ENCODE data around the gene AJAP1.
"Not testable (repeated sequence)": the region's sequence is repeated elsewhere in the genome, so short reads cannot be mapped to it uniquely, and the experiment has no call there.

The AJAP1 gene

DNA sequence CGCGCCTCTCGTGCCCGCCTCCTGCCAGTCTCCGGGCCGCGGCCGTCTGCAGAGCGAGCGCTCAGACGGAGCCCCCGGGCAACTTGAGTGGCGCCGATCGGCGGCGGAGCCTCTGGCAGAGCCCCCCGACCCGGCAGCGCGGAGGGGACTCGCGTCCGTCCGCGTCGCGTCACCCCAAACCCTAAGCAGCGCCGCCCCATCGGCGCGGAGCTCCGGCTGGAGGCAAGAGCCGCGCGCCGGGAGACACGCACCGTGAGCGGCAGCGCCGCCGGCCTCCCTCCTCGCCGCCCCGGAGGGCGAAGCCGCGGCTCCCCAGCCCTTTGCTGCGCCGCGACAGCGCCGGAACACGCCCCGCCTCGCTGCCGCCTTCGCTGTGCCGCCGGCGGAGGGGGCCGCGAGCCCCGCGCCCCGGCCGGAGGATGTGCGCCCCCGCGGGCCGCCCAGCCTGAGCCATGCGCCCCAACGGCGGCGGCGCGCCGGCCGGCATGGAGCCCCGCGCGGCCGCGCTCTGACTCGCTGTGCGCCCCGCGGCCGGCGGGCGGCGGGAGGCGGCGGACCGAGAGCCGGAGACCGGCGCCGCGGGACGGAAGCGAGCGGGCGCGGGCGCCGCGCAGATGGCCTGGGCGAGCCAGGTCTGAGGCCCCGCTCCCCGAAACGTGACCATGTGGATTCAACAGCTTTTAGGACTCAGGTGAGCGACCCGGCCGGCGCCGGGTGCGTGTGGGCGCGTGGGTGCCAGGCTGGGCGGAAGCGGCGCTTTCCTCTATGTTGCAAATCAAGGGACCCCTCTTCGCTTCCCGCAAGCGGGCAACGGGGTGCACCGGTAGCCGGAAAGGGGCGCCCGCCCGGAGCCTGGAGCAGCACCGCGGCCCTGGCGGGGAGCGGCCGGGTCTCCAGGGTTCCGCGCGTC, 610 bp downstream of the AJAP1 start:
- in situ Hi-C loops (cut with HindIII; ENCODE audit: low pct_ligation_motif_present, low pct_unique_long_range_greater_than_20kb, low sequenced_read_pairs), result no loop called here
- peak; percentile 4 for DNase-seq

DNA sequence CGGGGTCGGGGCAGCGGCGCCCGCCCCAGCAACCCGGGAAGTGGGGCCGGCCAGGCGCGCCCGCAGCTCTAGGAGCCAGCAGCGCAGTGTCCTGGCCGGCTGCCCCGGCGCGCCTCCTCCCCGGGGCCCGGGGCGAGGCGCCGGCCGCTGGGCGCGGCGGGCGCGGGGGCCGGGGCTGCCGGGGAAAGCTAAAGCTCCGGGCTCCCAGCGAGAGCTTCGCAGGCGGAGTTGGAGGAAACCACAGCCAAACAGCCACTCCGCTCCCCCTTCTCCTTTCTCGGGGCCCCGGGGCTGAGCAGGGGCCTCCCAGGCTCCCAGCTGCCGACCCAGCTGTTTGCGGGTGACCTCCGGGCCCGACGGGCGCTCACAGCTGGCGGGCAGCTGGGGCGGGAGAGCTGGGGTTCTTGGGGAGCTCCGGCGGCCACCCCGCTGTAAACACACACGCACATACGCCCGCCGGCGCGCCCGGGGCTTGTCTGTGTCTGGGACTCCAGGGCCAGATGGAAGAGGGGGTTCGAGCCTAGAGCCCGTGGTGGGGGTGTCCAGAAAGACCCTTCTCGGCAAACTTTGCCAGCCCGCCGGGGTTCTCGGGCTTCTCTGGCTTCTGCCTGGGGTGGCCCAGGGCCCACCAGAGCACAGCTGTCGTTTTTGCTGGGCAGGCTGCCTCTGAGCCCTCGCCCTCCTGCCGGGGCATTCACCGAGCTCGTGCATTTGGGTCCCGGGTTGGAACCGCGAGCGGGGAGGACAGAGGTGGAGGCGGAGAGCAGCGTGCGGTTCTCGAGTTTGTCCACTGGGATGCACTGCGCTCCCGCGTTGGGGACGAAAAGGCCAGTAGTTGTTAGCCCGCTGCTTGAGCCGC, 1.5 kb downstream of the AJAP1 start:
- in situ Hi-C loops (cut with HindIII; ENCODE audit: low pct_ligation_motif_present, low pct_unique_long_range_greater_than_20kb, low sequenced_read_pairs), result no loop called here
- peak; percentile 48 for DNase-seq

DNA sequence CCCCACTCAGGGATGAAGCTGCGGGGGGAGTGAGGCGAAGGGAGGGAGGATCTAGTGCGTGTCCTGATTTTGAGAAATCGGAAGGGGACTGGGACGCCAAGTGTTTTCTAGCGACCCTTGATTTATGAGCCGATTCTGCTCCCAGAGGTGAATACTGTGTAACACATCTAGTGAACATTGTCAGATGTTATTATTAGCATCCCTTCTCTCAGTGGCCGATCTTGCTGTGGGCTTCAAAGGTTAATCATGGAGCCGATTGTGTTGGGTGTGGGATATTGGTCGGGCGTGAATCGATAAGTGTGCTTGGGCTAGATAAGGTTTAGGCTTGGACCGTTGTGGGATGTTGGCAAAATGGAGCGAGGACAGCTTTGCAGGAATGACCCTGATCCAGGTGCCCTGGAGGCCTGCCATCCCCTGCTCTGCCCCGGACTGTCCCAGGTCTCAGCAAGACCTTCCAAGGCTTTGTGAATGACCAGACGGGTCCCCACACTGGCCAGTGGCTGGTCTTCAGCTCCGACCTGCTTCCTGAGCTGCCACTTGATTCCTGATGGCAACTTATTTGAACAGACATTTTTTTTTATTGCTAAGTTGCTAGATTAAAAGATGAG, 2.2 kb downstream of the AJAP1 start:
- in situ Hi-C loops (cut with HindIII; ENCODE audit: low pct_ligation_motif_present, low pct_unique_long_range_greater_than_20kb, low sequenced_read_pairs), result no loop called here
- DNase-seq, result no peak

GRCh38 chr1:4657244-4657789, 2.9 kb downstream of the AJAP1 start:
- in situ Hi-C loops (cut with HindIII; ENCODE audit: low pct_ligation_motif_present, low pct_unique_long_range_greater_than_20kb, low sequenced_read_pairs), result no loop called here
- DNase-seq, result no peak

DNA sequence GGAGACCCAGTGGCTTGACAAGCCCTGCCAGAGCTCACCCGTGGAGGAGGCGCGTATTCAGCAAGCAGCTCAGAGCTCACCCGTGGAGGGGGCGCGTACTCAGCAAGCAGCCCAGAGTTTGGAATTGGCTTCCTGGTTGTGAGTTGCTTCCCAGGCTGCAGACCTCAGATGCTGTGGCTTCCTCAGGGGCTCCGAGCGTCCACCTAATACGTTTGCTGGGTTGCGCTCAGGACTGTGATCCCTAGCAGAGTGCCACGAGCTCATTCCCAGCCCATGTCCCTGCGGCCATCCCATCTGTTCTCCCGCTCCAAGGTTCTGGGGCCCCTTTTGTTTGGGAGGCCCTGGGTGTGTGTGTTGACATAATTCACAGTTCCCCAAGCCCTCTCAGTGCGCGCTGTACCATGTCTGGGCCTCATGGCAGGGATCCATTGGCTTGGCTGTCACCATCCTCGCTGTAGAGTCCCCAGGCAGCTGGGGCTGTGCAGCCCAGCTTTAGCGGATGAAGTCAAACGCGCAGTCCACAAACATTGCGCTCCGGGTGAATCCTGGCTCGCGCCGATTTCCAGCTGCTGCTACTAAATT, 3.6 kb downstream of the AJAP1 start:
- DNase-seq, result no peak
- in situ Hi-C loops (cut with HindIII; ENCODE audit: low pct_ligation_motif_present, low pct_unique_long_range_greater_than_20kb, low sequenced_read_pairs), result no loop called here

- DNase-seq, result no peak
- in situ Hi-C loops (cut with HindIII; ENCODE audit: low pct_ligation_motif_present, low pct_unique_long_range_greater_than_20kb, low sequenced_read_pairs), result no loop called here
These were observed 4.5 kb downstream of the AJAP1 start for GRCh38 chr1:4658643-4659628.

GRCh38 chr1:4660917-4661594, 6.6 kb downstream of the AJAP1 start:
- DNase-seq, result no peak
- in situ Hi-C loops (cut with HindIII; ENCODE audit: low pct_ligation_motif_present, low pct_unique_long_range_greater_than_20kb, low sequenced_read_pairs), result no loop called here

DNA sequence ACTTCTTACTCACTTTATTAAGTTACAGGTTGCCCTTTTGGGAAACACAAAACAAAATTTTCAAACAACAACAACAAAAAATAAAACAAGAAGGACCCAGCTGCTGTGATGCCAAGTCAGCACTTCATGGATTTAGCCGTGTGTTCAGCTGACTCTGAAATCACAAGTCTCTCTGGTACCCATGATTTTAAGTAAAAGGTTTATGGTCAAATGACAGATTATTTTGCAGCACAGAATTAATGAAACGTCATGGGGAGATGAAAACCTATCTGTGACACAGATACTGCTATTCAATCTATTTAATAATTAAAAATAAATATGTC, 7.1 kb downstream of the AJAP1 start:
- no peak for DNase-seq
- in situ Hi-C loops (cut with HindIII; ENCODE audit: low pct_ligation_motif_present, low pct_unique_long_range_greater_than_20kb, low sequenced_read_pairs), result no loop called here

- in situ Hi-C loops (cut with HindIII; ENCODE audit: low pct_ligation_motif_present, low pct_unique_long_range_greater_than_20kb, low sequenced_read_pairs), result no loop called here
- DNase-seq, result no peak
These were observed 7.8 kb downstream of the AJAP1 start for GRCh38 chr1:4662168-4662567.

DNA sequence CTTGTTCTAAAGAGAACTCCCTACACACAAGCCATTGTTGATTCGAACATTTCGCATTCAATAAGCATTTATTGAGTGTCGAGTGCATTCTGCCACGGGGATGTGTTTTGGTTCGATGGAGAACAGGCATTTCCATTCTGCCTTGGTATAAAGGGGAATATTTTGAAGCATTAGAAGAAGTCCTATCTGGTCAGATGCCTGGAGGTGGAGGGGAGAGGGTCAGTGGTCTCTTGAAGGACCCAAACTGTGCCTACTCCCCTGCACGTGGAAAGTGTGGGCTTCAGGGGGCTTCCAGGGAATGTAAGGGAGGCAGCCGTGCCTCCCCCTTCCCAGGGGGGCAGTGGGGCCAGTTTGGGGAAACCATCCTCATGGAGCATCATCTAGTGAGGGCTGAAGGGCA, 8.3 kb downstream of the AJAP1 start:
- in situ Hi-C loops (cut with HindIII; ENCODE audit: low pct_ligation_motif_present, low pct_unique_long_range_greater_than_20kb, low sequenced_read_pairs), result no loop called here
- DNase-seq, result no peak

GRCh38 chr1:4664095-4664494, 9.7 kb downstream of the AJAP1 start:
- no peak for DNase-seq
- in situ Hi-C loops (cut with HindIII; ENCODE audit: low pct_ligation_motif_present, low pct_unique_long_range_greater_than_20kb, low sequenced_read_pairs), result no loop called here

- in situ Hi-C loops (cut with HindIII; ENCODE audit: low pct_ligation_motif_present, low pct_unique_long_range_greater_than_20kb, low sequenced_read_pairs), result no loop called here
- no peak for DNase-seq
These were observed 10.2 kb downstream of the AJAP1 start for GRCh38 chr1:4664606-4665005.

GRCh38 chr1:4665456-4665855, 11.0 kb downstream of the AJAP1 start:
- no peak for DNase-seq
- in situ Hi-C loops (cut with HindIII; ENCODE audit: low pct_ligation_motif_present, low pct_unique_long_range_greater_than_20kb, low sequenced_read_pairs), result no loop called here

DNA sequence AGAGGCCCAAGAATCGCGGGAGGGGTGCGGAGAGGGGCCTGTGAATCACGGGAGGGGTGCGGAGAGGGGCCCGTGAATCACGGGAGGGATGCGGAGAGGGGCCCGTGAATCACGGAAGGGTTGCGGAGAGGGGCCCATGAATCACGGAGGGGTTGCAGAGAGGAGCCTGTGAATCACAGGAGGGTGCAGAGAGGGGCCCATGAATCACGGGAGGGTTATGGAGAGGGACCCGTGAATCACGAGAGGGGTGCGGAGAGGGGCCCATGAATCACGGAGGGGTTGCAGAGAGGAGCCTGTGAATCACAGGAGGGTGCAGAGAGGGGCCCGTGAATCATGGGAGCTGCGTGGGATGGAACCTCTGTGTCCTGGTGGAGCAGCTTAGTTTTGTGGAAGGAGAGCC, 12.3 kb downstream of the AJAP1 start:
- in situ Hi-C loops (cut with HindIII; ENCODE audit: low pct_ligation_motif_present, low pct_unique_long_range_greater_than_20kb, low sequenced_read_pairs), result not testable (repeated sequence)

DNA sequence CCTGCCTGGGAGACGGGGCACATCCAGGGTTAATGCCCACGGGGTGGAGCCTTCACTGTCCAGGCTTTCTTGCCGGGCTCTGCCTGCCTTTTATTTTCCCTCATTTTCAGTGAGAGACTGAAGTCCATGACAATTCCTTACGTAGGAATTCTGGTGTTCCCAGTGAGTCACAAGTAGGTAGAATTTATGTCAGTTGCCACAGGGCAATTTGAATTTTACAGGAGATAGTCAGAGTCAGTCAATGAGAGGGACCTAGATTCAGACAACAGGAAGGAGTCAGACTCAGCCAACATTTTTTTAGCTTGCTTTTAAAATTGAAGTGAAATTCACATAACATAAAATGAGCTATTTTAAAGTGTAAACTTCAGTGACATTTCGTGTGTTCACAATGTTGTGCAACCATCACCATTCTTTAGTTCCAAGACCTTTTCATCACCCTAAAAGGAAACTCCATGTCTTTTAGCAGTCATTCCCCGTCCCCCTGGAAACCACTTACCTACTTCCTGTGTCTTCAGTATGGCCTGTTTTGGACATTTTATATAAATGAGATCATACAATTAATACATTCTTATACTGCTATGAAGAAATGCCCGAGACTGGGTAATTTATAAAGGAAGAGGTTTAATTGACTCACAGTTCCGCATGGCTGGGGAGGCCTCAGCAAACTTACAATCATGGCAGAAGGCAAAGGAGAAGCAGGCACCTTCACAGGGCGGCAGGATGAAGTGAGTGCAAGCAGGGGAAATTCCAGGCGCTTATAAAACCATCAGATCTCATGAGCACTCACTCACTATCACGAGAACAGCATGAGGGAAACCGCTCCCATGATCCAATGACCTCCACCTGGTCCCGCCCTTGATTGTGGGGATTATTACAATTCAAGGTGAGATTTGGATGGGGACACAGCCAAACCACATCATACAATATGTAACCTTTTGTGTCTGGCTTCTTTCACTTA, 14.6 kb downstream of the AJAP1 start:
- in situ Hi-C loops (cut with HindIII; ENCODE audit: low pct_ligation_motif_present, low pct_unique_long_range_greater_than_20kb, low sequenced_read_pairs), result no loop called here
- no peak for DNase-seq

More for the DNA sequence above, 12.3 kb downstream of the AJAP1 start:
- not testable (repeated sequence) for DNase-seq

GRCh38 chr1:4670265-4670664, 15.9 kb downstream of the AJAP1 start:
- no peak for DNase-seq
- in situ Hi-C loops (cut with HindIII; ENCODE audit: low pct_ligation_motif_present, low pct_unique_long_range_greater_than_20kb, low sequenced_read_pairs), result no loop called here

Measured in ACHN (cell line).